ENCODE measurements around the gene FBXL19. TPM values are rescaled to one million over a fixed set of nuclear protein-coding genes. Genes with fewer than 3 reads are reported as not detected.
A peak's percentile ranks its signal among the peaks of the same experiment; 100 is the strongest.

Gene FBXL19
- total and polyA plus RNA-seq, 9 of the 15 experiments (the other 6 are each of a cell fraction or from before 2014, with no cell fraction given), result 0.13 to 48.0 (median 13.5) TPM; not detected in 1

- TF ChIP-seq ZBTB9 (CRISPR knock-in tag; IDR thresholded peaks at IDR 0.05) (peak; percentile 91), NCOA1 (IDR thresholded peaks at IDR 0.05; ENCODE audit: low read depth) (peak; percentile 33; the same call in 1 of the 2 replicates), MAZ (CRISPR knock-in tag; conservative IDR thresholded peaks at IDR 0.05 in 1 of 2, IDR thresholded peaks at IDR 0.05 in 1 of 2) (peak; percentile 70 to 86), CREBBP (IDR thresholded peaks at IDR 0.05; ENCODE audit: low read depth, low read length) (no peak), ZHX1 (conservative IDR thresholded peaks at IDR 0.05; ENCODE audit: low read length) (no peak), ELK3 (CRISPR knock-in tag; IDR thresholded peaks at IDR 0.05) (no peak), FOXK2 (conservative IDR thresholded peaks at IDR 0.05 in 1 of 2, IDR thresholded peaks at IDR 0.05 in 1 of 2; ENCODE audit: low read depth in 2 of 2) (0 out of 4 replicates have a peak, but pooled peaks of 1 of the 2 experiments have one; percentile 24), MBD1 (CRISPR knock-in tag; IDR thresholded peaks at IDR 0.05) (no peak), L3MBTL2 (IDR thresholded peaks at IDR 0.05) (peak; percentile 95), NR2C2 (CRISPR knock-in tag; IDR thresholded peaks at IDR 0.05) (0 out of 2 replicates have a peak, but pooled peaks have one; percentile 13), NR2C2 (tag; IDR thresholded peaks at IDR 0.05) (peak; percentile 90), STAT5B (CRISPR knock-in tag; IDR thresholded peaks at IDR 0.05) (no peak), ZNF239 (CRISPR knock-in tag; IDR thresholded peaks at IDR 0.05) (peak; percentile 15; the same call in 1 of the 2 replicates), ARID3A (IDR thresholded peaks at IDR 0.05; ENCODE audit: borderline replicate concordance, low read depth, low read length) (0 out of 2 replicates have a peak, but pooled peaks have one; percentile 25), SMARCA5 (IDR thresholded peaks at IDR 0.05) (peak; percentile 84; the same call in 1 of the 2 replicates), KLF6 (CRISPR knock-in tag; IDR thresholded peaks at IDR 0.05; ENCODE audit: borderline replicate concordance) (no peak)
Measured at GRCh38 chr16:30874821-30875717, 48.3 kb upstream of the FBXL19 start (continued).

Data from K562 (cell line).